DND-41 (cell line): ENCODE data around the gene DEFB114.

Experiments
- CTCF ChIP-seq: IDR thresholded peaks from 2 replicates; pipeline ENCODE4 v1.5.1; 2012; ENCODE audit warnings: borderline replicate concordance, low read length, moderate library complexity, mild to moderate bottlenecking; ENCODE audit not compliant: poor library complexity, severe bottlenecking; ENCODE audit errors: extremely low read depth
- EZH2 ChIP-seq: IDR thresholded peaks from 3 replicates; pipeline ENCODE4 v1.6.1; 2012; ENCODE audit warnings: borderline replicate concordance, low read depth, mild to moderate bottlenecking, moderate library complexity, low read length, inconsistent platforms; ENCODE audit not compliant: severe bottlenecking

- TF ChIP-seq EZH2, result no peak
- TF ChIP-seq CTCF, result no peak
Measured at GRCh38 chr6:49911252-49911651, 52.7 kb downstream of the DEFB114 start.
